ENCODE measurements around the gene IDH3G.

Gene IDH3G

GRCh38 chrX:153821066-153821465, 26.9 kb upstream of the IDH3G start:
- no peaks in the 10 kb centered on the region for H3K4me1 ChIP-seq (ENCODE audit: insufficient read depth, low read length, severe bottlenecking)
- H3K9me2 ChIP-seq (ENCODE audit: low read depth, low read length): no peaks in the 10 kb centered on the region
- H2AFZ ChIP-seq (ENCODE audit: low read length): no peak overlapping the region
- H3K9ac ChIP-seq (ENCODE audit: low read length): no peak overlapping the region
- TF ChIP-seq CTCF (IDR thresholded peaks at IDR 0.05; ENCODE audit: low read length): no peak
- no peak for TF ChIP-seq EZH2 (IDR thresholded peaks at IDR 0.05; ENCODE audit: borderline replicate concordance, low read length)
- H4K20me1 ChIP-seq (ENCODE audit: insufficient read depth, low read length): no peaks in the 10 kb centered on the region
- no peaks in the 10 kb centered on the region for H3K27me3 ChIP-seq (ENCODE audit: insufficient read depth, low read length)
- no peaks in the 10 kb centered on the region for H3K36me3 ChIP-seq (ENCODE audit: insufficient read depth, low read length)
- no peaks in the 10 kb centered on the region for H3K79me2 ChIP-seq (ENCODE audit: insufficient read depth, low read length)
- no peaks in the 10 kb centered on the region for H3K9me3 ChIP-seq (ENCODE audit: low read length)
- no peaks in the 10 kb centered on the region for H3F3A ChIP-seq (ENCODE audit: insufficient read depth, low read length)
- no peak overlapping the region for H3K27ac ChIP-seq (ENCODE audit: low read depth, low read length, poor library complexity, severe bottlenecking)
- H3K4me3 ChIP-seq (ENCODE audit: low read depth, low read length, poor library complexity, severe bottlenecking): no peak overlapping the region
- no peak overlapping the region for H3K4me2 ChIP-seq (ENCODE audit: low read length)

GRCh38 chrX:153820601-153821000, 26.4 kb upstream of the IDH3G start:
- Histone ChIP-seq H3F3A (ENCODE audit: insufficient read depth, low read length) (no peaks in the 10 kb centered on the region), H3K9me2 (ENCODE audit: low read depth, low read length) (no peaks in the 10 kb centered on the region), H3K36me3 (ENCODE audit: insufficient read depth, low read length) (no peaks in the 10 kb centered on the region), H2AFZ (ENCODE audit: low read length) (no peak overlapping the region), H4K20me1 (ENCODE audit: insufficient read depth, low read length) (no peaks in the 10 kb centered on the region), H3K9me3 (ENCODE audit: low read length) (no peaks in the 10 kb centered on the region), H3K27me3 (ENCODE audit: insufficient read depth, low read length) (no peaks in the 10 kb centered on the region), H3K4me3 (ENCODE audit: low read depth, low read length, poor library complexity, severe bottlenecking) (no peak overlapping the region), H3K79me2 (ENCODE audit: insufficient read depth, low read length) (no peaks in the 10 kb centered on the region), H3K27ac (ENCODE audit: low read depth, low read length, poor library complexity, severe bottlenecking) (no peak overlapping the region), H3K9ac (ENCODE audit: low read length) (no peak overlapping the region), H3K4me1 (ENCODE audit: insufficient read depth, low read length, severe bottlenecking) (no peaks in the 10 kb centered on the region), H3K4me2 (ENCODE audit: low read length) (no peak overlapping the region)
- no peak for TF ChIP-seq EZH2 (IDR thresholded peaks at IDR 0.05; ENCODE audit: borderline replicate concordance, low read length)
- TF ChIP-seq CTCF (IDR thresholded peaks at IDR 0.05; ENCODE audit: low read length): no peak

- Histone ChIP-seq H3K4me1 (ENCODE audit: insufficient read depth, low read length, severe bottlenecking) (no peaks in the 10 kb centered on the region), H3K4me3 (ENCODE audit: low read depth, low read length, poor library complexity, severe bottlenecking) (no peak overlapping the region), H3K27ac (ENCODE audit: low read depth, low read length, poor library complexity, severe bottlenecking) (no peak overlapping the region), H3K9ac (ENCODE audit: low read length) (no peak overlapping the region), H3K27me3 (ENCODE audit: insufficient read depth, low read length) (no peaks in the 10 kb centered on the region), H3K4me2 (ENCODE audit: low read length) (no peak overlapping the region), H3F3A (ENCODE audit: insufficient read depth, low read length) (no peaks in the 10 kb centered on the region), H3K79me2 (ENCODE audit: insufficient read depth, low read length) (no peaks in the 10 kb centered on the region), H4K20me1 (ENCODE audit: insufficient read depth, low read length) (no peaks in the 10 kb centered on the region), H3K9me3 (ENCODE audit: low read length) (no peaks in the 10 kb centered on the region), H2AFZ (ENCODE audit: low read length) (no peak overlapping the region), H3K36me3 (ENCODE audit: insufficient read depth, low read length) (no peaks in the 10 kb centered on the region), H3K9me2 (ENCODE audit: low read depth, low read length) (no peaks in the 10 kb centered on the region)
- no peak for TF ChIP-seq CTCF (IDR thresholded peaks at IDR 0.05; ENCODE audit: low read length)
- TF ChIP-seq EZH2 (IDR thresholded peaks at IDR 0.05; ENCODE audit: borderline replicate concordance, low read length): no peak
Measured at GRCh38 chrX:153819384-153820040, 25.3 kb upstream of the IDH3G start.

Measured in OCI-LY1 (cell line).